Muscle of arm (tissue), 14 donors: Measurements from ENCODE around the gene GADL1. TPM values are rescaled to one million over a fixed set of nuclear protein-coding genes. Genes with fewer than 3 reads are reported as not detected.
A peak's percentile ranks its signal among the peaks of the same experiment; 100 is the strongest.

Experiments
- DNase-seq: peaks from one replicate; pipeline ENCODE4 v3.0.0-alpha.2; 2013
- long read RNA-seq, 11 donors: transcript quantifications; one replicate each; lab custom pipeline, GENCODE V29; 2026
- polyA plus RNA-seq, 12 donors: library from polyadenylated mRNA; unstranded; fragments of 120-200 nt; gene quantifications; one replicate each; pipeline ENCODE4 v1.2.1, GENCODE V29; 2013; ENCODE audit not compliant: insufficient read length in 12 of 12

The GADL1 gene, protein sequence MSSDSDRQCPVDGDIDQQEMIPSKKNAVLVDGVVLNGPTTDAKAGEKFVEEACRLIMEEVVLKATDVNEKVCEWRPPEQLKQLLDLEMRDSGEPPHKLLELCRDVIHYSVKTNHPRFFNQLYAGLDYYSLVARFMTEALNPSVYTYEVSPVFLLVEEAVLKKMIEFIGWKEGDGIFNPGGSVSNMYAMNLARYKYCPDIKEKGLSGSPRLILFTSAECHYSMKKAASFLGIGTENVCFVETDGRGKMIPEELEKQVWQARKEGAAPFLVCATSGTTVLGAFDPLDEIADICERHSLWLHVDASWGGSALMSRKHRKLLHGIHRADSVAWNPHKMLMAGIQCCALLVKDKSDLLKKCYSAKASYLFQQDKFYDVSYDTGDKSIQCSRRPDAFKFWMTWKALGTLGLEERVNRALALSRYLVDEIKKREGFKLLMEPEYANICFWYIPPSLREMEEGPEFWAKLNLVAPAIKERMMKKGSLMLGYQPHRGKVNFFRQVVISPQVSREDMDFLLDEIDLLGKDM
- 10 to 100 TPM in 10 of 12 donors, 1 to 10 TPM in 1, not detected in 1; 6.7 to 40.1 (median 25.9) TPM for polyA plus RNA-seq
- long read RNA-seq, donor 1: 0 reads
- long read RNA-seq, donor 2, transcript GADL1-201 (15 exons, 3,759 nt): major isoform, 7 of 7 reads
- long read RNA-seq, donor 2, partial matches to known transcripts: 0 of 7 reads
- long read RNA-seq, donor 2, other reads (novel, unspliced or antisense): 0 of 7 reads
- long read RNA-seq, donor 3, partial matches to known transcripts: 0 of 2 reads
- long read RNA-seq, donor 3, other reads (novel, unspliced or antisense): 0 of 2 reads
- long read RNA-seq, donor 4: 0 reads
- long read RNA-seq, donor 5, transcript GADL1-201 (15 exons, 3,759 nt): major isoform, 7 of 19 reads
- long read RNA-seq, donor 5, partial matches to known transcripts: 12 of 19 reads
- long read RNA-seq, donor 5, other reads (novel, unspliced or antisense): 0 of 19 reads
- long read RNA-seq, donor 6, partial matches to known transcripts: 0 of 2 reads
- long read RNA-seq, donor 6, other reads (novel, unspliced or antisense): 0 of 2 reads
- long read RNA-seq, donor 7, partial matches to known transcripts: 0 of 2 reads
- long read RNA-seq, donor 7, other reads (novel, unspliced or antisense): 0 of 2 reads
- long read RNA-seq, donor 8, full-length matches to known transcripts: 3 of 24 reads
- long read RNA-seq, donor 8, partial matches to known transcripts: 21 of 24 reads
- long read RNA-seq, donor 8, other reads (novel, unspliced or antisense): 0 of 24 reads
- long read RNA-seq, donor 9, partial matches to known transcripts: 0 of 3 reads
- long read RNA-seq, donor 9, other reads (novel, unspliced or antisense): 0 of 3 reads
- long read RNA-seq, donor 10, transcript GADL1-201 (15 exons, 3,759 nt): major isoform, 6 of 15 reads
- long read RNA-seq, donor 10, partial matches to known transcripts: 9 of 15 reads
- long read RNA-seq, donor 10, other reads (novel, unspliced or antisense): 0 of 15 reads
- long read RNA-seq, donor 11, partial matches to known transcripts: 0 of 4 reads
- long read RNA-seq, donor 11, other reads (novel, unspliced or antisense): 0 of 4 reads

- DNase-seq: peak; percentile 16
Observed at GRCh38 chr3:30894521-30895251, at the start of gene GADL1. Gene GADL1, minus strand, starts transcription at chr3:30894661. Its CDS starts 47 bp downstream, at chr3:30894614.

- no peak for DNase-seq
Observed at GRCh38 chr3:30944124-30944523, 49.7 kb upstream of the GADL1 start.

DNA sequence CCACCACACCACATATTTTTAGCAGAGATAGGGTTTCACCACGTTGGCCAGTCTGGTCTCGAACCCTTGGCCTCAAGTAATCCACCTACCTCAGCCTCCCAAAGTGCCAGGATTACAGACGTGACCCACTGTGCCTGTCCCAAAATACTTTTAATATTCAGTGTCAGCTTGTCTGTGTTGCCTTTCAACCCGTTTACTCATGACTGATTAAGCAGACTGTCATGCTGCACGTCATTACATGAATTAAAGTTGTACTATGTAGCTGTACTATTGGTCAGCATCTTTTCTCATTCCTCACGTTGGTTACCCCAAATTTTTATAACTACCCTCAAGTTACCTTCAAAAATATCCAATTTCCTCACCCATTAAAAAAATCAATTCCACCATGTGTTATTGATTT lies 48.7 kb upstream of the GADL1 start:
- no peak for DNase-seq

DNA sequence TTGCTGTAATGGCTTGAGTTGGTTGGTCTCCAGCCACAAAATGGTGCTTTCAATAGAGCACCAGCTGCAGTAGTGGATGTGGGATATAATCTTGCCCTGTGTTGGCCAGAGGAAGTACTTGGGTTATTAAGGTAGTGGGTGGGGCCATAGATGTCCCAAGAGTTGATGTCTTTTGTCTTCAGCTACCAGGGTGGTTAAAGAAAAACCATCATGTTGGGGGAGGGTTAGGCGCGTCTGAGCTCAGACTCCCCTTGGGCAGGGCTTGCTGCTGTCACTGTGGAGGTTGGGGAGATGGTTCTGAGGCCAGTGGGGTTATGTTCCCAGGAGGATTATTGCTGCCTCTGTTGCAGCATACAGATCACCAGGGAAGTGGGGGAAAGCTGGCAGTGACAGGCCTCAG lies 46.9 kb upstream of the GADL1 start:
- no peak for DNase-seq

- DNase-seq: no peak
Observed at GRCh38 chr3:30940740-30941139, 46.3 kb upstream of the GADL1 start.

GRCh38 chr3:30934208-30934550 lies 39.7 kb upstream of the GADL1 start:
- peak; percentile 48 for DNase-seq

DNA sequence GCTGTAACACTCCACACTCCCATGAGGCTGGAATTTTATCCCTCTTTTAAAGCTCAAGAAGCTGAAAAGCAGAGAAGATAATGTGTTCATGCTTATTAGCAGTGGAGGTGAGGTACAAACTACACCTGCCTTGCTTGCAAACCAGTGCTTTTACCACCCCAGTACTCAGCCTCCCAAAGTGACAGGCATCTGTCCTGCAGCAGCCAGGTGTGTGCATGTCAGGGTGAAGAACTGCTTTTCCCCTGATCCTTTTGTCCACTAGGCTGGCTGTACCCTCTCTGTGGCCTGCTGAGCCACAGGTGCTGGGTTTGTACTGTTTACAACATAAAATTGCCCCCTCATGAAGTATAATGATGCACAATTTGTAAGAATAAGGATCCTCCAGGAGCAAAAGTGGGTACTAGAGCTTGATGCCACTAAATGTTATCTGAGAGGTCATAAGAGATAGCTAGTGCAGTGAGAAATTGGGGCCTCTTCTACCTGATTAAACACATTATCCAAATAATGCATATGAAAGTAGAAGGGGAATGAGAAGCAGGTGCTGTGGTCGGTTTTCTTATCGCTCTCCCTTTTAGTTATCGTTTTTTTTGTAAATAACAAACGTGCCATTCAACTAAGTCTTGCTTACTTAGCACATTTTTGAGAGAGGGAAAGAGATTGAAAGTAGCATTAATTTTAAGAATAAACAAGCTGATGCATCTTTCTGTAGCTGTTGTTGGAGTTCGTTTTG lies 39.2 kb upstream of the GADL1 start:
- DNase-seq: no peak

- DNase-seq: no peak
Observed at GRCh38 chr3:30932513-30933098, 38.1 kb upstream of the GADL1 start.

- DNase-seq: no peak
Observed at GRCh38 chr3:30924763-30925162, 30.3 kb upstream of the GADL1 start.

DNA sequence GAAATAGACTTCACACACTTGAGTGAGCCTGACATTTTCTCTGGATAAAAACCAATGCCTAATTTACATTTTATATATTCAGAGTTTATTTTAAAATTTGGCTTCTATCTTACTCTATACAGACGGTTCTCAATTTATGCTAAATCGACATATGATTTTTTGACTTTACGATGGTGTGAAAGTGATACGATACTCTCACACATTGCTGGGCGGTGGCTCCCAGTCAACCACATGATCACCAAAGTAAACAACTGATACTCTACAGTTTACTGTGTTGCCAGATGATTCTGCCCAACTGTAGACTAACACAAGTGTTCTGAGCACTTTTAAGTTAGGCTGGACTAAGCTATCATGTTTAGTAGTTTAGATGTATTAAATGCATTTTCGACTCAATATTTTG lies 25.1 kb upstream of the GADL1 start:
- DNase-seq: no peak

DNA sequence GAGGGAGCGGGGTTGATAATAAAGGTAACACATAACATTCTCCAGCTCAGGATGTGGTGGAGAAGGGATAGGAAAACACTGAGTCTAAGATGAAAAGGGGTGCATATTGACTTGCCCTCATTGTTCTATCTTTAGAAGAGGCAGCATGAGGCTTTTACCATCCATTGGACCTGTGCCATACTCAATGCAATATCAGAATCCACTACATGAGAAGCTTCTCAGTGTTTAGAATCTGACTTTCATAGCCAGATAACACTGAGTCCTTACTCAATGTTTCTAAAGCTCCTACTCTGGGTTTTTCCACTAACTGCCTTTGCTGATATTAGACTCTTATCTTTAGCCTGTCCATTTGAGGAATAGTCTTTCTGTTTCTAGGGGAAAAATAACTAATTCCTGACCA lies 24.3 kb upstream of the GADL1 start:
- DNase-seq: no peak

GRCh38 chr3:30915782-30916181 lies 21.3 kb upstream of the GADL1 start:
- DNase-seq: no peak

GRCh38 chr3:30914696-30915095 lies 20.2 kb upstream of the GADL1 start:
- DNase-seq: no peak

DNA sequence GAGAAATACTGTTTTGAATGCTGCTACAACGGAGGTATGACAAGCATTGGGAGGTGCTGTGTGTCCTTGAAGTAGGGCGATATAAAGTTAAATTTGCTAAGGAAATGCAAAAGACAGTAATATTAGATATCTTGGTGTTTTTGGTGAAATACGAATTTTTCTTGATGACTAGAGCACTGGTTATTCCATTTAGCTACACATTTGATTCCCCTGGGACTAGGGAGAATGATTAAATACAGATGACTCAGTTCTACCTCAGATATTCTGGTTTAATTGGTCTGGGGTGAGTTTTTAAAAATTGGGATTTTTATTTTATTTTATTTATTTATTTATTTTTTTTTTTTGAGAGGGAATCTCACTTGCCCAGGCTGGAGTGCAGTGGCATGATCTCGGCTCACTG lies 18.7 kb upstream of the GADL1 start:
- no peak for DNase-seq

DNA sequence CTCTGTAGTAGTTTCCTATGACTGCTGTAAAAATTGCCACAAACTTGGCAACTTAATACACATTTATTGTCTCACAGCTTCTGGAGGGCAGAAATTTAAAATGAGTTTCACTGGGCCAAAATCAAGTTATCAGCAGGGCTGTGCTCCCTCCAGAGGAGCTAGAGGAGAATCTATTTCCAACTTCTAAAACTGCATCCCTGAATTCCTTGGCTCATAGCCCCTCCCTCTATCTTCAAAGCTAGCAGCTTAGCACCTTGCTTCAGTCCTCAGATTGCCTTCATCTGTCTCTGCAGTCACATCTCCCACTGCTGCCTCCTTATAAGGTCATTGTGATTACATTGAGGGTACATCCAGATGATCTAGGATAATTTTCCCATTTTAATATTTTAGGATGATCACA lies 17.8 kb upstream of the GADL1 start:
- no peak for DNase-seq

DNA sequence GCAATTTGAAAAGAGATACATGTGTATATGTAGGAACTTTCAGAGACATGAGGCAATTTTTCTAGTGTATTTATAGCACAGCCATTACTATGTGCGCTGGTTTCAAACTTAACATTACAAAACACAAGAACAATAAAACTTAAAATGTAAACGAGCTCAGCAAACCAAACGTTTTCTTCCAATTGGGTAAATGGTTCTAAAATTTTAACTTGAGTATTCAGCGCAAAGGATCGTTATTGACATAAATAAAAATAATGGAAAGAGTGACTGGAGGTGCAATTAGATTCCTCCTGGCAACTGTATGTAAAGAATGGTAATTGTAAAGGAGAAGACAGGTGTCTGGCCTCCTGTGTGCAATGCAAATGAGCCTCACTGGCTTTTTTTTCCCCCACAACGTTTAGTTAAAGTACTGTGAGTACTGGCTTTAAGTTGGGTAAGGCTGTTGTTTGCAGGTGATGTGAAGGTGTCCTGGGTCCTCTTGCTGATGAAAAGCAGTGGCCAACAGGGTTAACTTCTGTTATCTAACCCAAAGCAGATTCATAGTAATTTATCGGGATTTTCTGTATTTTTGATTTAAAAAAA lies 14.1 kb upstream of the GADL1 start:
- no peak for DNase-seq

GRCh38 chr3:30904996-30905395 lies 10.5 kb upstream of the GADL1 start:
- no peak for DNase-seq

- DNase-seq: no peak
Observed at GRCh38 chr3:30895329-30895728, 868 bp upstream of the GADL1 start.

- no peak for DNase-seq
Observed at GRCh38 chr3:30893678-30894325, 659 bp downstream of the GADL1 start.
